Mesenchymal stem cell (in vitro differentiated cells and primary cell): Measurements from ENCODE around the gene USP38.

Source experiments
- DNase-seq: peaks from one replicate; pipeline ENCODE4 v3.0.0-alpha.2; 2013
- H2AFZ ChIP-seq: one replicate; pipeline ENCODE4 v1.6.1; 2013; ENCODE audit warnings: low read depth, mild to moderate bottlenecking, control low read depth, inconsistent platforms, low read length, moderate library complexity
- H2AK5ac ChIP-seq: 2 replicates; pipeline ENCODE4 v1.6.1; 2013; ENCODE audit warnings: low read length, moderate library complexity, mild to moderate bottlenecking, inconsistent platforms; ENCODE audit not compliant: severe bottlenecking
- H2BK120ac ChIP-seq: one replicate; pipeline ENCODE4 v1.6.1; 2013; ENCODE audit warnings: low read depth, mild to moderate bottlenecking, inconsistent platforms, low read length, moderate library complexity
- H2BK12ac ChIP-seq, 2 experiments: one replicate each; pipeline ENCODE4 v1.6.1; 2013; ENCODE audit warnings: inconsistent platforms in 2 of 2, low read length in 2 of 2, mild to moderate bottlenecking in 2 of 2, moderate library complexity in 2 of 2, control low read depth in 1 of 2
- H2BK15ac ChIP-seq: one replicate; pipeline ENCODE4 v1.6.1; 2013; ENCODE audit warnings: mild to moderate bottlenecking, low read depth, inconsistent platforms; ENCODE audit not compliant: poor library complexity, severe bottlenecking
- H2BK5ac ChIP-seq: 2 replicates; pipeline ENCODE4 v1.6.1; 2013; ENCODE audit warnings: low read depth, mild to moderate bottlenecking, low read length, control low read depth, inconsistent platforms; ENCODE audit not compliant: poor library complexity, severe bottlenecking
- H3K14ac ChIP-seq, 2 experiments: one replicate each; pipeline ENCODE4 v1.6.1; 2013; ENCODE audit warnings: inconsistent platforms in 2 of 2, low read length in 2 of 2, control low read depth in 1 of 2, mild to moderate bottlenecking in 1 of 2, moderate library complexity in 1 of 2
- H3K18ac ChIP-seq, 2 experiments: one replicate each; pipeline ENCODE4 v1.6.1; 2013; ENCODE audit warnings: inconsistent platforms in 2 of 2, low read length in 2 of 2, control low read depth in 1 of 2, low read depth in 1 of 2, mild to moderate bottlenecking in 1 of 2
- H3K23ac ChIP-seq, 2 experiments: one replicate each; pipeline ENCODE4 v1.6.1; 2013; ENCODE audit warnings: inconsistent platforms in 2 of 2, low read length in 2 of 2, mild to moderate bottlenecking in 2 of 2, moderate library complexity in 2 of 2, control low read depth in 1 of 2
- H3K27ac ChIP-seq: 2 replicates; pipeline ENCODE4 v1.5.1; 2013; ENCODE audit warnings: mild to moderate bottlenecking, moderate library complexity, low read length, control low read depth, inconsistent platforms; ENCODE audit not compliant: poor library complexity, severe bottlenecking
- H3K27me3 ChIP-seq, 2 experiments: 2 replicates each; pipeline versions ENCODE4 v1.6.1 to v1.7.0; 2013; ENCODE audit warnings: low read length in 2 of 2, mild to moderate bottlenecking in 2 of 2, moderate library complexity in 2 of 2, control low read depth in 1 of 2, inconsistent platforms in 1 of 2; ENCODE audit not compliant: control insufficient read depth in 1 of 2, insufficient read depth in 1 of 2
- H3K36me3 ChIP-seq, 2 experiments: 2 replicates each; pipeline versions ENCODE4 v1.6.1 to v1.7.0; 2013; ENCODE audit warnings: low read length in 2 of 2, control low read depth in 1 of 2, inconsistent platforms in 1 of 2, low read depth in 1 of 2, mild to moderate bottlenecking in 1 of 2; ENCODE audit not compliant: insufficient read depth in 2 of 2, control insufficient read depth in 1 of 2
- H3K4ac ChIP-seq, 2 experiments: one replicate each; pipeline ENCODE4 v1.6.1; 2013; ENCODE audit warnings: inconsistent platforms in 2 of 2, low read length in 2 of 2, mild to moderate bottlenecking in 2 of 2, moderate library complexity in 2 of 2, control low read depth in 1 of 2, low read depth in 1 of 2
- H3K4me1 ChIP-seq: 2 replicates; pipeline ENCODE4 v1.6.1; 2013; ENCODE audit warnings: low read depth, low read length, control low read depth; ENCODE audit not compliant: control insufficient read depth, insufficient read depth
- H3K4me2 ChIP-seq: 2 replicates; pipeline ENCODE4 v1.6.1; 2013; ENCODE audit warnings: low read length, mild to moderate bottlenecking, inconsistent platforms; ENCODE audit not compliant: poor library complexity, severe bottlenecking
- H3K4me3 ChIP-seq, 2 experiments: 2 replicates each; pipeline versions ENCODE4 v1.5.1 to v1.7.0; 2013; ENCODE audit warnings: low read length in 2 of 2, mild to moderate bottlenecking in 2 of 2, control low read depth in 1 of 2, low read depth in 1 of 2; ENCODE audit not compliant: insufficient read depth in 1 of 2
- H3K79me1 ChIP-seq: replicated peaks from 2 replicates; pipeline ENCODE4 v1.6.1; 2013; ENCODE audit warnings: mild to moderate bottlenecking, control low read depth, low read length, inconsistent platforms; ENCODE audit not compliant: poor library complexity, severe bottlenecking
- H3K9ac ChIP-seq: 2 replicates; pipeline ENCODE4 v1.7.0; 2013; ENCODE audit warnings: mild to moderate bottlenecking, low read length, moderate library complexity
- H3K9me3 ChIP-seq: 2 replicates; pipeline ENCODE4 v1.7.0; 2013; ENCODE audit warnings: mild to moderate bottlenecking, low read length; ENCODE audit not compliant: control insufficient read depth
- H4K8ac ChIP-seq: one replicate; pipeline ENCODE4 v1.6.1; 2013; ENCODE audit warnings: inconsistent platforms, mild to moderate bottlenecking, low read length, moderate library complexity
- H4K91ac ChIP-seq: one replicate; pipeline ENCODE4 v1.6.1; 2013; ENCODE audit warnings: mild to moderate bottlenecking, low read length, inconsistent platforms
- WGBS: methylation state at CpG from one replicate; pipeline ENCODE4 v1.1.7; 2013; ENCODE audit warnings: mixed read lengths; 5-methylcytosine and 5-hydroxymethylcytosine counted together

USP38 gene

GRCh38 chr4:143183513-143184216 is 1.1 kb upstream of the USP38 start:
- no peak overlapping the region for H4K8ac ChIP-seq
- 57% methylated on average over 5 of the region's 9 CpGs for WGBS

GRCh38 chr4:143184217-143184502 is 557 bp upstream of the USP38 start:
- peak overlapping the region; percentile 97 for H3K9ac ChIP-seq
- H4K91ac ChIP-seq: no peak overlapping the region
- H2BK15ac ChIP-seq: no peak overlapping the region
- no peaks in the 10 kb centered on the region for H3K4me1 ChIP-seq
- no peaks in the 10 kb centered on the region for H3K27me3 ChIP-seq
- H2BK5ac ChIP-seq: peak overlapping the region; percentile 15
- H2AFZ ChIP-seq: peak overlapping the region; percentile 85
- peak overlapping the region in 1 of 2 experiments; percentile 83 for H3K4ac ChIP-seq
- H4K8ac ChIP-seq: no peak overlapping the region
- no peaks in the 10 kb centered on the region for H3K79me1 ChIP-seq
- no peak overlapping the region for H2BK12ac ChIP-seq
- peaks cover 3% of the 10 kb centered on the region for H3K9me3 ChIP-seq
- peak overlapping the region; percentile 97 for H2BK120ac ChIP-seq
- H3K36me3 ChIP-seq: peaks cover 0 to 9% of the 10 kb centered on the region in 2 experiments
- no peak overlapping the region for H3K14ac ChIP-seq
- peak overlapping the region; percentile 95 for H3K27ac ChIP-seq
- no peak for DNase-seq
- peak overlapping the region; percentile 48 for H3K4me2 ChIP-seq
- H3K18ac ChIP-seq: peak overlapping the region; percentile 83 to 88
- 2% methylated on average over 11 of the region's 11 CpGs for WGBS
- peak overlapping the region in 1 of 2 experiments; percentile 40 for H3K23ac ChIP-seq
- peak overlapping the region; percentile 78 to 87 for H3K4me3 ChIP-seq
- H2AK5ac ChIP-seq: no peak overlapping the region

More at GRCh38 chr4:143183513-143184216, 1.1 kb upstream of the USP38 start:
- H3K4me2 ChIP-seq: peak overlapping the region; percentile 48
- H3K4ac ChIP-seq: no peak overlapping the region
- H3K9ac ChIP-seq: peak overlapping the region; percentile 97
- H2AK5ac ChIP-seq: no peak overlapping the region
- no peak overlapping the region for H2BK120ac ChIP-seq
- peak overlapping the region in 1 of 2 experiments; percentile 87 for H3K4me3 ChIP-seq
- H2BK12ac ChIP-seq: no peak overlapping the region
- peaks cover 0 to 4% of the 10 kb centered on the region in 2 experiments for H3K36me3 ChIP-seq
- H3K14ac ChIP-seq: no peak overlapping the region
- H3K27me3 ChIP-seq: no peaks in the 10 kb centered on the region
- H4K91ac ChIP-seq: no peak overlapping the region
- H3K27ac ChIP-seq: peak overlapping the region; percentile 95
- no peaks in the 10 kb centered on the region for H3K4me1 ChIP-seq
- H3K18ac ChIP-seq: no peak overlapping the region
- H2BK5ac ChIP-seq: no peak overlapping the region
- H3K23ac ChIP-seq: no peak overlapping the region
- no peak overlapping the region for H2AFZ ChIP-seq
- no peak overlapping the region for H2BK15ac ChIP-seq
- H3K79me1 ChIP-seq: no peaks in the 10 kb centered on the region
- peaks cover 8% of the 10 kb centered on the region for H3K9me3 ChIP-seq
- DNase-seq: peak; percentile 17

GRCh38 chr4:143185253-143186107 is 763 bp downstream of the USP38 start:
- no peaks in the 10 kb centered on the region for H3K27me3 ChIP-seq
- H3K4me2 ChIP-seq: peak overlapping the region; percentile 93
- H4K91ac ChIP-seq: peak overlapping the region; percentile 83
- peak overlapping the region; percentile 20 for H2BK5ac ChIP-seq
- H2BK12ac ChIP-seq: peak overlapping the region; percentile 6 to 94
- peak overlapping the region; percentile 61 for H2BK120ac ChIP-seq
- peak overlapping the region; percentile 88 to 90 for H3K4me3 ChIP-seq
- peak overlapping the region; percentile 95 for H3K9ac ChIP-seq
- H3K18ac ChIP-seq: peak overlapping the region; percentile 81 to 89
- no peak overlapping the region for H2AK5ac ChIP-seq
- H3K23ac ChIP-seq: peak overlapping the region; percentile 34 to 36
- H4K8ac ChIP-seq: peak overlapping the region; percentile 96
- peak overlapping the region; percentile 79 for H2AFZ ChIP-seq
- H2BK15ac ChIP-seq: peak overlapping the region; percentile 90
- H3K27ac ChIP-seq: peak overlapping the region; percentile 61
- H3K9me3 ChIP-seq: no peaks in the 10 kb centered on the region
- no peaks in the 10 kb centered on the region for H3K4me1 ChIP-seq
- peak overlapping the region; percentile 52 to 93 for H3K4ac ChIP-seq
- H3K14ac ChIP-seq: peak overlapping the region in 1 of 2 experiments; percentile 84
- H3K36me3 ChIP-seq: peaks cover 0 to 22% of the 10 kb centered on the region in 2 experiments
- H3K79me1 ChIP-seq: no peaks in the 10 kb centered on the region
- DNase-seq: peak; percentile 35
- whole genome bisulfite sequencing: 1% methylated on average over 50 of the region's 50 CpGs

- H3K9me3 ChIP-seq: no peaks in the 10 kb centered on the region
These were observed 1.5 kb downstream of the USP38 start for GRCh38 chr4:143186212-143186611.

More at GRCh38 chr4:143186212-143186611, 1.5 kb downstream of the USP38 start:
- Histone ChIP-seq H3K79me1 (no peaks in the 10 kb centered on the region), H4K91ac (no peak overlapping the region), H3K27ac (no peak overlapping the region), H3K4me1 (no peaks in the 10 kb centered on the region), H2AK5ac (no peak overlapping the region), H3K4me3 (peak overlapping the region; percentile 88 to 90), H3K4me2 (peak overlapping the region; percentile 93), H3K9ac (peak overlapping the region; percentile 95), H3K14ac (no peak overlapping the region), H3K4ac (no peak overlapping the region), H2AFZ (no peak overlapping the region), H2BK120ac (no peak overlapping the region), H3K23ac (no peak overlapping the region), H2BK5ac (no peak overlapping the region), H2BK12ac (no peak overlapping the region), H3K18ac (no peak overlapping the region), H3K36me3 (peaks cover 0 to 29% of the 10 kb centered on the region in 2 experiments), H4K8ac (no peak overlapping the region), H3K27me3 (no peaks in the 10 kb centered on the region), H2BK15ac (no peak overlapping the region)
- WGBS: 10% methylated on average over 5 of the region's 6 CpGs
- peak; percentile 77 for DNase-seq
